Activated T-cell treated with anti-CD3 and anti-CD28 coated beads for 48 hours (primary cell): Measurements from ENCODE around the gene MPDZ.
"Not testable (repeated sequence)": the region's sequence is repeated elsewhere in the genome, so short reads cannot be mapped to it uniquely, and the experiment has no call there.

Experiments used
- DNase-seq: peaks from one replicate; pipeline ENCODE4 v3.0.0-alpha.2; 2020; ENCODE audit warnings: low read depth

The MPDZ gene

DNA sequence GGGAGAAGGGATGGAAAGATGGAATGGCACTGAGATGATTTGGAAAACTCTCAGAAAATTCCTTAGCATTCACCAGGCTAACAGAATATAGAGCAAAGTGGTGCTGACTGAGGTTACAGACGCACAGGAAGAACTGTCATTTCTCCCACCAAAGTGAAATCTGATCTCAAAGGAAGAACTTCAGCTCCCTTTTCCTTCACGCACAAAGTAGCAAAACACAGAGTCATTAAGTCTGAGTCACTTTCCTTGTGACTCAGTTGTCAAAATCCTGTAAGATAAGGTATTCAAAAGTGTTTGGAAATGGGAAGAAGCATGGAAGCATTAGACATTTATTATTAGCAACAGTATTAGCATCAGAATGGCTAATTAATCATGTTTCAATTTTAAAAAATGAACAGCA, 11.7 kb downstream of the MPDZ start:
- no peak for DNase-seq

DNA sequence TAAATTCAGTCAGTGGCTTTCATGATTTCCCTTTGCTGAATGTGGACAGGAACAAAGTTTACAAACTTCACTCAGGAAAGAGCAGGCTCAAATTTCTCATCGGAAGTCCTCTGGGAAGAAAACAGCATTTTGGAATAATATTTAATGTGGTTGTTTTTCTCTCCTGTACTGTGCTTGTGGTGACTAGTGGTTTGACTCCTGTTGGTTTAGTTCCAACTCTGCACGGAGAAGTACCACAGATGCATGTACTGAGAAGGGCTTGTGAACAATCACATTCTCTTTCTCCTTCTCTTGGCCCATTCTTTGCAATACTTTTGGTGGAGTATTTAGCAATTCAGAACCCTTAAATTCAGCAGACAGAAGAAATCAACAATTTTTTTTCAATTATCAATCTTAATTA, 13.3 kb downstream of the MPDZ start:
- no peak for DNase-seq

DNA sequence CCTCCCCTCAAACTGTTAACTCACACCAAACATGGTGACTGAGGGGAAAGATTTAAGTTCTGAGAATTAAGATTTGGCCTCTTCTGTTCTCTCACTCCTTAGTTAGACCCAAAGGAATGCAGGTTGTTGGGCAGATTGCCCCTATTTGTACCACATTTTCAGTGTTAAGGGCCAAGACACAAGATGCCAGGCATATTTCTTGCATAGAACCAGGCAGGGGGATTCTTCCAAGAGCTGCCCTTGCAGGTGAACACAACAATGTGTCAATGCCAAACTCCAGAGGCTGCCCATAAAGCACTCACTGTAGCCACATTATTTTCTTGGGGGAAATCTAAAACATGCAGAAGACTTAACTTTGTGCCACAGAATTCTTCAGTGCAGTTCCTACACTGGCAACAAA, 14.7 kb downstream of the MPDZ start:
- no peak for DNase-seq

DNA sequence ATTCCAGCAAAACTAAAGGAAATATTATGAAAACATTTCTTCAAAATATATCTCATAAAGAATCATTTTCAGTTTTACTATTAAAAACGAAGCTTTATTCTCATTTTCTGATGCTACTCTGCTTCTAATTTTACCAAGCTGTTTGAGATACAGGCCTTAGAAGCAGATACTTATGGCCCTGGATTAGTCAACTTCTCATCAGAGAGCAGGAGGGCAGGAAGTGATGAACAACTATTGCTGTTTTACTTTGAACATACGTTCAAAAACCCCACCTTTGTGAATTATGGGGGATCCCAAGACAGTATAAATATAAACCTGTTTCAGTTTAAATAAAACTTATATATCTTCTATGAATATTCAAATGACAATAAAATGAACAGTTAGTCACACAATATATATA, 16.0 kb downstream of the MPDZ start:
- no peak for DNase-seq

DNA sequence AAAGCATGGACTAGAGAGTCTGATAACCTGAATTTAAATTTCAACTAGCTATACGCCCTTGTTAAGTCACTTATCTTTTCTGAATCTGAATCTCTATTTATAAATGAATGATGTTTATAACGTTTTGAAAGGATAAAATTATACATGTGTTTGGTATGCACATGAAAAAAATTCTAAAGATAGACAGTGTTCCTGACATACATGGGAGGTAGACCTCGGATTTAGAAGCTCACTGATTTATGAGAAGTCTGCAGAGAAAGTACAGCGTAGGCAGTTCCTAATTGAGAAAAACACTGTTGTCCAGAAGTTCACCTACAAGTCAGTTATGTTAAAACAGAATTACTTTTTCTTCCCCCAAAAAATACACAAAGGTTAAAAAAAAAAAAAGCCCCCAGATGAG, 26.6 kb downstream of the MPDZ start:
- no peak for DNase-seq

DNA sequence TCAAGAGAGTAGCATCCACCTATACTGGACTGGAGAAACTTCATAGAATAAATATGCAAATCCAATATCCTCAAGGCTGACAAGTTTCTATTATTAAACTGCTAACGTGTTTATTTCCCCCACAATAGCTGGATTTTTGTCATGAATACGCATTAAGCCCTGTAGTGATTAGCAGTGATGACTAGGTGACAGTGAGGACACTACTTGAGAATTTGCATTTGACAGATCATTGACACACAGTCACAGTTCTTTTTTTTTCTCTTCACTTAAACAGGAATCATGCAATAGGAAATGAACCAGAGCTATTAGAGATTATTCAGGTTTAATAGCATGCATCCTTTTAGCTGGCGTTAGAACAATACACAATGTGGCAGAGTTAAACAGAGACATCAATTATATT, 35.3 kb downstream of the MPDZ start:
- no peak for DNase-seq

- DNase-seq: no peak
Observed at GRCh38 chr9:13241283-13241682, 38.2 kb downstream of the MPDZ start.

GRCh38 chr9:13239660-13240059, 39.8 kb downstream of the MPDZ start:
- no peak for DNase-seq

DNA sequence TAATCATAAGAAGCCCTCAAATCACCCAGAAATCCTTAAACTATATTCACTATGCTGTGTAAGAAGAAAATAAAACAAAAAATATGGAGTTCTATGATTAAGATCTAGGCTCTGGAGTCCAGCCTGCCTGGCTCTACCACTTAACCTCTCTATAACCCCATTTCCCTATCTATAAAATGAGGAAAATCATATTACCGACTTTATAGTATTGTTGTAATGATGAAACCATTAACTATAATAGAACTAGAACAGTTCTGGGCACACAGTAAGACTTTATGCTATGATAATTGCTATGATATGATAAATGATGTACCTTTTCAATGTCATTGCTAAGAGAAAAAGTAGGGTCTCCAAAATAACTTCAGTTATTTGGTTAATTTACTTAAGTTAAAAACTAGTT, 40.3 kb downstream of the MPDZ start:
- no peak for DNase-seq

GRCh38 chr9:13234932-13235331, 44.6 kb downstream of the MPDZ start:
- DNase-seq: no peak

DNA sequence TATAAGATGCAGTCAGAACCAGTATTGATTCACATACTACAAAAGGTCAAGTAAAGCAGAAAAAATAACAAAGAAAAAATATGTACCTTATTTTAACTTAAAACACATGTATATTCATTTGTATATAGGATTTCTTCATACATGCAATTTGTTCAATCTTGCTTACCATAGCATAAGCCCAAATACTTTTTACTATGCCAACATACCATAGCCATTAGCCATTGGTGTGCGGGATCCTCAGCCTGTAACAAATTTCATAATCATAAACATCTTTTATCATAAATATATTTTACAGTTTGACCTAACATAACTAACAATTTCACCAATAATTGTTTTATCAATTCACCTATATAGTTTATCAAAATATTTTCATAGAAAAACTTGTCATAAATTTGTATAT, 51.1 kb downstream of the MPDZ start:
- DNase-seq: no peak

GRCh38 chr9:13224366-13224765, 55.1 kb downstream of the MPDZ start:
- DNase-seq: no peak

DNA sequence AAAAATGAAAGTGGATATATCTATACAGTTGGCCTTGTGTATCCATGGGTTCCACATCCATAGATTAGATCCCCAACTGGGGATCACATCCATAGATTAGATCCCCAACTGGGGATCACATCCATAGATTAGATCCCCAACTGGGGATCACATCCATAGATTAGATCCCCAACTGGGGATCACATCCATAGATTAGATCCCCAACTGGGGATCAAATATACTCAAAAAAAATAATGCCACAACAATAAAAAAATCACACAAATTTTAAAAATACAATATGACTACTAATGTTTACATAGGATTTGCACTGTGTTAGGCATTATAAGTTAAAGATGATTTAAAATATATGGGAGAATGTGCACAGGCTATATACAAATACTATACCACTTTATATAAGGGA, 56.8 kb downstream of the MPDZ start:
- DNase-seq: not testable (repeated sequence)

- no peak for DNase-seq
Observed at GRCh38 chr9:13221741-13222140, 57.8 kb downstream of the MPDZ start.

GRCh38 chr9:13220837-13221236, 58.7 kb downstream of the MPDZ start:
- DNase-seq: no peak

GRCh38 chr9:13215791-13216554, 63.5 kb downstream of the MPDZ start:
- DNase-seq: no peak

DNA sequence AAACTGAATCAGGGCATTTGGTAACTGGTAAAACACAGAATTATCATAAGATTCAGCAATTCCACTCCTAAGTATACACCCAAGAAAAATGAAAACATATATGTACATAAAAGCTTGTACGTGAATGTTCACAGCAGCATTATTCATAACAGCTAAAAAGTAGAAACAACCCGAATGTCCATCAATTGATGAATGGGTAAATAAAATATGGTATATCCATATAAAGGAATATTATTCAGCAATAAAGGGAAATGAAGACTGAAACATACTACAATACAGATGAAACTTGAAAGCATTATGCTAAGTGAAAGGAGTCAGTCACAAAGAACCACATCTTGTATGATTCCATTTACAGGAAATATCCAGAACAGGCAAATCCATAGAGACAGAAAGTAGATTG, 65.5 kb downstream of the MPDZ start:
- no peak for DNase-seq

DNA sequence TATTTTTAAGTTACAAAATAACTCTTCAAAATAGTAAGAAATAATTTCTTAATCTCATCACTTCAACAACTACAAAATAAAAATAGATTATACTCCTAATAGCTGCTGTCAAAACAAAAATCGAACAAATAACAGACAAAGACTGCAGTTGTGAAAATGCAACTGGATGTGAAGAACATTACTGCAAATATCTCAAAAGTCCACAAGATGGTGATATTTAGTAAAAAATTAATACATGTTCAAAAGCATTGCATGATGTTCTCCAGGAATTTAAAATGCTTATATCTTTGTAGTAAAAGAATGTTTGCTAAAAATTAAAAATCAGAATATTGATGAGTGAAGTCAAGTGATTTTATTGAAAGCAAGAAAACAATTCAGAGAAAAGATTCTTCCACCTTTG, 66.2 kb downstream of the MPDZ start:
- DNase-seq: no peak

- DNase-seq: no peak
Observed at GRCh38 chr9:13210306-13210705, 69.2 kb downstream of the MPDZ start.

- no peak for DNase-seq
Observed at GRCh38 chr9:13209498-13209897, 70.0 kb downstream of the MPDZ start.

- DNase-seq: no peak
Observed at GRCh38 chr9:13205824-13206223, 73.7 kb downstream of the MPDZ start.

- DNase-seq: no peak
Observed at GRCh38 chr9:13190040-13190439, 89.5 kb downstream of the MPDZ start.

DNA sequence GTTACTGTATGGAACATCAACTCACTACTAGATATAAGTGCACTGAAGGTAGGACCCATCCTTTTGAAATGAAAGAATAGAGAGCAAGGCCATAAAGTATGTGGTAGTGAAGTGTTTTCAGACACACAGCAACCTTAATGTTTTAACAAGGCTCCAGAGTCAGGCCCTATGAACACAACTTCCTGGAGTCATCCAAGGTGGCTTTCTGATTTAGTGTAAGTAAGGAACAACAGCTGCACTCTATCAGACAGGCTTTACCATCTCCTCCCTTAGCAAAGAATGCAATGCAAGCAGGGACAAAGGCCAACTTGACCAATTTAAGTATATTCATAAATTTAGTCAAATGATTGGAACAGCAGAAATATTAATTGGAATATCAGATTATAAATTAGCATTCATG, 90.1 kb downstream of the MPDZ start:
- no peak for DNase-seq

- no peak for DNase-seq
Observed at GRCh38 chr9:13186774-13187173, 92.7 kb downstream of the MPDZ start.

- no peak for DNase-seq
Observed at GRCh38 chr9:13186091-13186490, 93.4 kb downstream of the MPDZ start.
